GM21717 (cell line): ENCODE results near the gene WDR7.

Source experiments
- ATAC-seq: cut with Tn5 transposase; IDR thresholded peaks from one replicate; pipeline ENCODE4 v1.9.1; 2021; ENCODE audit warnings: mild to moderate bottlenecking, moderate library complexity; ENCODE audit not compliant: unreplicated experiment

WDR7 gene

GRCh38 chr18:56721031-56721430 is 69.9 kb downstream of the WDR7 start:
- no peak for ATAC-seq

- ATAC-seq: no peak
Observed at GRCh38 chr18:56721491-56721890, 70.3 kb downstream of the WDR7 start.

GRCh38 chr18:56722518-56722917 is 71.4 kb downstream of the WDR7 start:
- ATAC-seq: no peak

- ATAC-seq: no peak
Observed at GRCh38 chr18:56723068-56723467, 71.9 kb downstream of the WDR7 start.

GRCh38 chr18:56723706-56724105 is 72.5 kb downstream of the WDR7 start:
- ATAC-seq: no peak

GRCh38 chr18:56726906-56727305 is 75.7 kb downstream of the WDR7 start:
- no peak for ATAC-seq

GRCh38 chr18:56727399-56727798 is 76.2 kb downstream of the WDR7 start:
- ATAC-seq: no peak

GRCh38 chr18:56728741-56729140 is 77.6 kb downstream of the WDR7 start:
- ATAC-seq: no peak

GRCh38 chr18:56738184-56738583 is 87.0 kb downstream of the WDR7 start:
- ATAC-seq: no peak

GRCh38 chr18:56739731-56740130 is 88.6 kb downstream of the WDR7 start:
- no peak for ATAC-seq

- no peak for ATAC-seq
Observed at GRCh38 chr18:56740645-56741044, 89.5 kb downstream of the WDR7 start.

GRCh38 chr18:56741685-56742084 is 90.5 kb downstream of the WDR7 start:
- ATAC-seq: no peak

GRCh38 chr18:56743115-56743514 is 92.0 kb downstream of the WDR7 start:
- no peak for ATAC-seq

- ATAC-seq: no peak
Observed at GRCh38 chr18:56747032-56747658, 96.0 kb downstream of the WDR7 start.

- no peak for ATAC-seq
Observed at GRCh38 chr18:56747857-56748256, 96.7 kb downstream of the WDR7 start.

- ATAC-seq: no peak
Observed at GRCh38 chr18:56748698-56749268, 97.6 kb downstream of the WDR7 start.

- no peak for ATAC-seq
Observed at GRCh38 chr18:56756966-56757365, 105.8 kb downstream of the WDR7 start.

GRCh38 chr18:56770097-56770496 is 118.9 kb downstream of the WDR7 start:
- ATAC-seq: no peak

- no peak for ATAC-seq
Observed at GRCh38 chr18:56770873-56771272, 119.7 kb downstream of the WDR7 start.

- no peak for ATAC-seq
Observed at GRCh38 chr18:56775701-56776100, 124.5 kb downstream of the WDR7 start.

- no peak for ATAC-seq
Observed at GRCh38 chr18:56787390-56787789, 136.2 kb downstream of the WDR7 start.

- peak; percentile 56 for ATAC-seq
Observed at GRCh38 chr18:56789004-56789888, 138.1 kb downstream of the WDR7 start.
